Central memory CD8-positive, alpha-beta T cell (primary cell): ENCODE measurements around the gene CDC42BPA.

Experiments
- ATAC-seq: fragments of 150-1000 bp; cut with Tn5 transposase; replicated peaks from 2 replicates; pipeline ENCODE4 v1.10.0; 2022; ENCODE audit warnings: mild to moderate bottlenecking, moderate FRiP score, moderate number of reproducible peaks; ENCODE audit not compliant: poor library complexity, severe bottlenecking; ENCODE audit errors: extremely low read depth
- DNase-seq, 2 donors: peaks; one replicate each; pipeline ENCODE4 v3.0.0; 2021; ENCODE audit warnings: low spot score in 2 of 2
- H3K27ac Mint-ChIP-seq: one replicate; pipeline ENCODE4 v1.8.0; 2022; ENCODE audit warnings: low read depth, mild to moderate bottlenecking, moderate library complexity, mixed read lengths
- H3K27me3 Mint-ChIP-seq: one replicate; pipeline ENCODE4 v1.8.0; 2022; ENCODE audit warnings: mixed read lengths
- H3K36me3 Mint-ChIP-seq: one replicate; pipeline ENCODE4 v1.8.0; 2022; ENCODE audit warnings: mild to moderate bottlenecking, moderate library complexity, mixed read lengths; ENCODE audit not compliant: insufficient read depth
- H3K4me1 Mint-ChIP-seq: one replicate; pipeline ENCODE4 v1.8.0; 2022; ENCODE audit warnings: mixed read lengths
- H3K4me3 Mint-ChIP-seq: one replicate; pipeline ENCODE4 v1.8.0; 2022; ENCODE audit warnings: mild to moderate bottlenecking, moderate library complexity, mixed read lengths
- H3K9me3 Mint-ChIP-seq: one replicate; pipeline ENCODE4 v1.8.0; 2022; ENCODE audit warnings: mixed read lengths

CDC42BPA gene

DNA sequence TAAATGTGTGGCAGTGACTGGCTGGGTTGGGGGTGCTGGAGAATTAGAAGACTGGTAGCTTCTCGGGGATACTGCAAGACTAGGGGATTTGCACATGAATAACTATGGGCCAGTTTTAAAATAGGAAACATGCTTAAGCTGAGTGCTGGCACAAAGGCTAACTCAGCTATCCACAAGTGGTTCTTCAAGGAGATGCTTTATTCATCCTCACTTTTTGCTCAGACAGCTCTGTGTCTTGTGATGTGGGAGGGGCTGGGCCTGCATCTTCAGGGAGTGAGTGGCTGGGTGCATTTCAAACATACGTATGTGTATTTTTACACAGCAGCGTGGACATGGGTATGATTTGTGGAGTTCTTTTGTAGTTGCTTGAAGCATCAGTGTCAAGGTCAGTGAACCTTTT lies 375.9 kb downstream of the CDC42BPA start:
- Mint-ChIP-seq H3K4me3 (no peak overlapping the region), H3K27me3 (no peaks in the 10 kb centered on the region), H3K9me3 (no peaks in the 10 kb centered on the region), H3K4me1 (peaks cover 68% of the 10 kb centered on the region), H3K36me3 (peaks cover 22% of the 10 kb centered on the region), H3K27ac (no peak overlapping the region)
- DNase-seq (no peak), ATAC-seq (no peak)

- peaks cover 21% of the 10 kb centered on the region for H3K36me3 Mint-ChIP-seq
- ATAC-seq (no peak), DNase-seq (no peak)
- no peaks in the 10 kb centered on the region for H3K9me3 Mint-ChIP-seq
- H3K27me3 Mint-ChIP-seq, result no peaks in the 10 kb centered on the region
- H3K4me3 Mint-ChIP-seq, result peak overlapping the region; percentile 81
- peaks cover 61% of the 10 kb centered on the region for H3K4me1 Mint-ChIP-seq
- peak overlapping the region; percentile 96 for H3K27ac Mint-ChIP-seq
These were observed 377.6 kb downstream of the CDC42BPA start for GRCh38 chr1:226940806-226941067.

DNA sequence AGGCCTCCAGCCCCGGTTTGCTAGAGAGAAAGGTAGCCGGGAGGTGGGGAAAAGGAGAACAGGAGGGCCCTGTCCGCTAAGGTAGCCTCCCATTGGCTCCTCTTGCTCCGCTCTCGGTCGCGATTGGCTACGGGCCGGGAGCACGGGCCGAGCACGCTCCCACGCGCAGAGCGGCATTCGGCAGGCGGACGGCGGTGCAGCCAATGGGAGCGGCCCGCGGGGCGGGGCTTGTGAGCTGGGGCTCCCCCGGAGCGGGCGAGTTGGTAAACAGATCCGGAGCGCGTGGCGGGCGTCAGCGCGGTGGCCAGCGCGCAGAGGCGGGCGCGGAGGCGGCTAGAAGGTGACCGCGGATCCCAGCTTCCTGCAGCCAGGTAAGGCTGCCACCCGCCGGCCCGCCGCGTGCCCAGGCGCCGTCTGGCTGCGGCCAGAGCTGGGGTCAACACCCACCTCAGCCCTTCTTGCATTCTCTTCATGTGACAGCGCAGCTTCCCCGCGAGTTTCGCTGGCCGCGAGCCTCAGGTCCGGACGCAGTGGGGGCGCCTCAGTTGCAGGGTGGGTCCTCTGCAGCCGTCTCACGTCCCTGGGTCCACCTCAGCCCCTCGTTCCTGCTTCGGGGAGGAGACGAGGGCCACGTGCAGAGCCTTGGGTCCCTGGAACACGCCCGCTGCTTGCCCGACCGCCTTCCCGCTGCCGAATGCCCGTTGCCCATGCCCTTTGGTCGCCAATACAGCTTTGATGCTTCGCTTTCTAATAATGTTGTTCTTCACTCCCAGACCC lies 378.1 kb downstream of the CDC42BPA start, which contains the start of gene COQ8A:
TSS of gene COQ8A (plus strand) at position 266 of the 777 bp plus-strand sequence. CDS start 21,092 bp downstream, outside the sequence.
- DNase-seq (peak; percentile 96 to 99), ATAC-seq (peak; percentile 94)
- Mint-ChIP-seq H3K4me1 (peaks cover 60% of the 10 kb centered on the region), H3K9me3 (peaks cover 5% of the 10 kb centered on the region), H3K27me3 (no peaks in the 10 kb centered on the region), H3K4me3 (peak within 1 kb of the TSS; percentile 81), H3K36me3 (peaks cover 21% of the 10 kb centered on the region), H3K27ac (peak within 1 kb of the TSS; percentile 96)
